Transverse colon (tissue), 4 donors: Measurements from ENCODE around the gene PRKAR1A.

ENCODE experiments used
- CTCF ChIP-seq, 5 experiments: fragments of 200-600 bp in 3 of 5; fragments of 450-650 bp in 2 of 5; sonication (generic) in 3 of 5; IDR thresholded peaks; 1 replicate in 2 of 5; 2 replicates in 3 of 5; pipeline ENCODE4 v1.5.1; 2016 to 2017; ENCODE audit warnings: antibody characterized with exemption in 5 of 5, inconsistent platforms in 3 of 5, mild to moderate bottlenecking in 2 of 5, moderate library complexity in 1 of 5
- EP300 ChIP-seq: sonication (generic); formaldehyde crosslinking; IDR thresholded peaks from one replicate; pipeline ENCODE4 v1.6.1; 2017; ENCODE audit warnings: antibody characterized with exemption, low read depth
- POLR2A ChIP-seq: fragments of 450-650 bp; IDR thresholded peaks from one replicate; pipeline ENCODE4 v1.6.1; 2016; ENCODE audit warnings: antibody characterized with exemption, mild to moderate bottlenecking, moderate library complexity
- POLR2AphosphoS5 ChIP-seq, 3 donors: sonication (generic); formaldehyde crosslinking; IDR thresholded peaks; one replicate each; pipeline ENCODE4 v1.6.1; 2016; ENCODE audit warnings: antibody characterized with exemption in 3 of 3

GRCh38 chr17:68511671-68512246 is 471 bp upstream of the PRKAR1A start:
- TF ChIP-seq CTCF (IDR thresholded peaks at IDR 0.05) (no peak), POLR2A (no peak), POLR2AphosphoS5 (IDR thresholded peaks at IDR 0.05) (no peak), EP300 (no peak)
